ENCODE measurements around the gene ERCC1. TPM values are rescaled to one million over a fixed set of nuclear protein-coding genes. Genes with fewer than 3 reads are reported as not detected.
"Not testable (repeated sequence)": the region's sequence is repeated elsewhere in the genome, so short reads cannot be mapped to it uniquely, and the experiment has no call there.

ERCC1 gene
- total RNA-seq, 1 experiment from 2014 or later = 158 TPM

GRCh38 chr19:45437328-45437727 lies 13.6 kb upstream of the ERCC1 start:
- peaks cover 8% of the 10 kb centered on the region for H3K4me1 ChIP-seq (ENCODE audit: insufficient read depth, low read length, poor library complexity, severe bottlenecking)
- ChIA-PET POLR2A (ENCODE audit: low non-redundant PET) (no interaction called here), CTCF (no interaction called here)
- TF ChIP-seq CTCF (conservative IDR thresholded peaks at IDR 0.05; ENCODE audit: low read depth, low read length) (no peak), EZH2 (IDR thresholded peaks at IDR 0.05; ENCODE audit: borderline replicate concordance, low read depth, low read length, poor library complexity, severe bottlenecking) (no peak)
- BruUV-seq (replicated peaks) = no TSS peak
- no peaks in the 10 kb centered on the region for H3K27me3 ChIP-seq (replicated peaks; ENCODE audit: insufficient read depth, low read depth, low read length, poor library complexity)
- H3K27ac ChIP-seq (ENCODE audit: low read depth, low read length, poor library complexity, severe bottlenecking) = no peak overlapping the region
- DNase-seq (ENCODE audit: low spot score) = no peak
- intact Hi-C loops (cut with micrococcal nuclease; ENCODE audit: unreplicated experiment) = no loop called here
- no peaks in the 10 kb centered on the region for H3K9me3 ChIP-seq (ENCODE audit: low read depth, low read length, poor library complexity, severe bottlenecking)
- no peaks in the 10 kb centered on the region for H3K36me3 ChIP-seq (ENCODE audit: insufficient read depth, low read length, poor library complexity, severe bottlenecking)
- no peak overlapping the region for H3K4me3 ChIP-seq (ENCODE audit: low read depth, low read length, poor library complexity, severe bottlenecking)

GRCh38 chr19:45432543-45432942 lies 8.8 kb upstream of the ERCC1 start:
- H3K36me3 ChIP-seq (ENCODE audit: insufficient read depth, low read length, poor library complexity, severe bottlenecking); DNase-seq (ENCODE audit: low spot score); intact Hi-C loops (cut with micrococcal nuclease; ENCODE audit: unreplicated experiment); H3K27me3 ChIP-seq (replicated peaks; ENCODE audit: insufficient read depth, low read depth, low read length, poor library complexity); CTCF ChIA-PET; H3K4me3 ChIP-seq (ENCODE audit: low read depth, low read length, poor library complexity, severe bottlenecking); BruUV-seq (replicated peaks); H3K9me3 ChIP-seq (ENCODE audit: low read depth, low read length, poor library complexity, severe bottlenecking); H3K4me1 ChIP-seq (ENCODE audit: insufficient read depth, low read length, poor library complexity, severe bottlenecking); H3K27ac ChIP-seq (ENCODE audit: low read depth, low read length, poor library complexity, severe bottlenecking): not testable (repeated sequence)
- POLR2A ChIA-PET (ENCODE audit: low non-redundant PET) = interaction anchor here (0.7 kb wide), 1 partner anchor 26 kb away, joined by 3 read pairs; no protein-coding TSS in a partner anchor

- H3K9me3 ChIP-seq (ENCODE audit: low read depth, low read length, poor library complexity, severe bottlenecking); H3K27me3 ChIP-seq (replicated peaks; ENCODE audit: insufficient read depth, low read depth, low read length, poor library complexity); H3K27ac ChIP-seq (ENCODE audit: low read depth, low read length, poor library complexity, severe bottlenecking); BruUV-seq (replicated peaks); DNase-seq (ENCODE audit: low spot score); POLR2A ChIA-PET (ENCODE audit: low non-redundant PET); intact Hi-C loops (cut with micrococcal nuclease; ENCODE audit: unreplicated experiment); H3K4me3 ChIP-seq (ENCODE audit: low read depth, low read length, poor library complexity, severe bottlenecking); H3K36me3 ChIP-seq (ENCODE audit: insufficient read depth, low read length, poor library complexity, severe bottlenecking); H3K4me1 ChIP-seq (ENCODE audit: insufficient read depth, low read length, poor library complexity, severe bottlenecking): not testable (repeated sequence)
- CTCF ChIA-PET = interaction anchor here (0.6 kb wide), 1 partner anchor 386 kb away, joined by 11 read pairs; no protein-coding TSS in a partner anchor
Measured at GRCh38 chr19:45431008-45431407, 7.3 kb upstream of the ERCC1 start.

GRCh38 chr19:45429896-45430295 lies 6.2 kb upstream of the ERCC1 start:
- H3K9me3 ChIP-seq (ENCODE audit: low read depth, low read length, poor library complexity, severe bottlenecking); H3K4me1 ChIP-seq (ENCODE audit: insufficient read depth, low read length, poor library complexity, severe bottlenecking); BruUV-seq (replicated peaks); H3K4me3 ChIP-seq (ENCODE audit: low read depth, low read length, poor library complexity, severe bottlenecking); H3K27me3 ChIP-seq (replicated peaks; ENCODE audit: insufficient read depth, low read depth, low read length, poor library complexity); H3K36me3 ChIP-seq (ENCODE audit: insufficient read depth, low read length, poor library complexity, severe bottlenecking); H3K27ac ChIP-seq (ENCODE audit: low read depth, low read length, poor library complexity, severe bottlenecking); POLR2A ChIA-PET (ENCODE audit: low non-redundant PET); DNase-seq (ENCODE audit: low spot score): not testable (repeated sequence)
- intact Hi-C loops (cut with micrococcal nuclease; ENCODE audit: unreplicated experiment) = loop anchor here (5.0 kb wide), 2 partner anchors 212 to 262 kb away; partner anchors contain the start of genes QPCTL and SNRPD2
- CTCF ChIA-PET = interaction anchor here (1.0 kb wide), 1 partner anchor 9 kb away, joined by 3 read pairs; no protein-coding TSS in a partner anchor
